OCI-LY3 (cell line): Measurements from ENCODE around the gene DYNC1I1.

Experiments used
- H2AFZ ChIP-seq: fragments of 200-600, 300-600 bp; shearing (Covaris generic); 2 replicates; pipeline ENCODE4 v1.6.0; 2014; ENCODE audit warnings: antibody characterized with exemption, low read depth, low read length
- H3K27ac ChIP-seq: fragments of 200-600, 300-600 bp; sonication (generic); 2 replicates; pipeline ENCODE4 v1.5.1; 2014; ENCODE audit warnings: mild to moderate bottlenecking, low read length, moderate library complexity, mixed read lengths
- H3K27me3 ChIP-seq: fragments of 200-600, 300-600 bp; sonication (generic); 2 replicates; pipeline ENCODE4 v1.6.1; 2014; ENCODE audit warnings: low read depth, low read length, mixed read lengths
- H3K36me3 ChIP-seq: fragments of 200-600, 300-600 bp; sonication (generic); replicated peaks from 2 replicates; pipeline ENCODE3; 2014; ENCODE audit warnings: low read depth, low read length, mixed read lengths
- H3K4me1 ChIP-seq: fragments of 300-600, 200-600 bp; sonication (generic); 2 replicates; pipeline ENCODE4 v1.6.1; 2014; ENCODE audit warnings: low read length, mixed read lengths
- H3K4me2 ChIP-seq: fragments of 200-600, 300-600 bp; sonication (generic); 2 replicates; pipeline ENCODE4 v1.6.1; 2014; ENCODE audit warnings: low read length, mixed read lengths
- H3K4me3 ChIP-seq: fragments of 300-600, 200-600 bp; sonication (generic); 2 replicates; pipeline ENCODE4 v1.5.1; 2014; ENCODE audit warnings: antibody characterized with exemption, mild to moderate bottlenecking, low read length, moderate library complexity
- H3K79me2 ChIP-seq: fragments of 300-600, 200-600 bp; shearing (Covaris generic); 2 replicates; pipeline ENCODE4 v1.6.1; 2014; ENCODE audit warnings: mild to moderate bottlenecking, low read length, mixed read lengths
- H3K9ac ChIP-seq: fragments of 300-600, 200-600 bp; shearing (Covaris generic); 2 replicates; pipeline ENCODE4 v1.6.0; 2014; ENCODE audit warnings: mild to moderate bottlenecking, low read length, moderate library complexity
- H3K9me3 ChIP-seq: fragments of 200-600, 300-600 bp; shearing (Covaris generic); 2 replicates; pipeline ENCODE4 v1.6.1; 2014; ENCODE audit warnings: low read length, mixed read lengths; ENCODE audit not compliant: insufficient read depth
- H4K20me1 ChIP-seq: fragments of 200-600, 300-600 bp; sonication (generic); 2 replicates; pipeline ENCODE4 v1.6.1; 2016; ENCODE audit warnings: low read length, mixed read lengths; ENCODE audit not compliant: insufficient read depth
- EZH2phosphoT487 ChIP-seq: fragments of 200-600 bp; shearing (Covaris generic); IDR thresholded peaks from 2 replicates; pipeline ENCODE4 v1.6.1; 2018; ENCODE audit warnings: antibody characterized with exemption, mixed run types, low read depth
- TF ChIP-seq, protein P1 (sequence below): fragments of 200-600, 300-600 bp; sonication (generic); IDR thresholded peaks from 2 replicates; pipeline ENCODE4 v1.5.1; 2014; ENCODE audit warnings: antibody characterized with exemption, low read length, low read depth

DYNC1I1 gene

DNA sequence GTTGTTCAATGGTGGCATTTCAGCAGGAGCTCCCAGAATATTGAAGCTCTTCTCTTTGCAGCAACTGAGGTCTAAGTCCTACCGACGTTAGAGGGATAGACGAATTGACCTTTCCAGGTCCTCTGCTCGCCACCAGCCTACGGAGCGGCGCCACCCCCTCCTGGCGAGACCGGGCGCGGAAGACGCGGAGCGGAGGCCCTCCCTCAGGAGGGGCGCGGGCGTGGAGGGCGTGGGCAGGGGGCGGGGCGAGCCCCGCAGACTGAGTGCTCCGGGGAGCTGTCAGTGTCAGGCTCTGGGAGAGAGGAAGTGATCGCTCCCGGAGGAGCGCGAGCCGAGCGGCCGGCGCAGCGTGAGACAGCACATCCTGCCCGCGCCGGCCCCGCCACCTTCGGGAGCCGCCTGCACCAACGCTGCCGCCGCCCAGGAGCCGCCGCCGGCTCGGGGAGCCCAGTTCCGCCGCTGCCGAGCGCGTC is at the start of gene DYNC1I1:
DYNC1I1 (plus strand) TSS at position 257 of the 473 bp plus-strand sequence. CDS start 32,176 bp downstream, outside the sequence.
- no peaks in the 10 kb centered on the region for H3K4me1 ChIP-seq
- no peaks in the 10 kb centered on the region for H3K27me3 ChIP-seq
- H3K4me2 ChIP-seq, result no peak within 1 kb of the TSS
- H2AFZ ChIP-seq, result no peak within 1 kb of the TSS
- H3K4me3 ChIP-seq, result no peak within 1 kb of the TSS
- H3K27ac ChIP-seq, result no peak within 1 kb of the TSS
- no peak for TF ChIP-seq EZH2phosphoT487
- H3K9me3 ChIP-seq, result no peaks in the 10 kb centered on the region
- no peaks in the 10 kb centered on the region for H3K79me2 ChIP-seq
- H4K20me1 ChIP-seq, result no peaks in the 10 kb centered on the region
- H3K36me3 ChIP-seq, result no peaks in the 10 kb centered on the region
- no peak within 1 kb of the TSS for H3K9ac ChIP-seq

DNA sequence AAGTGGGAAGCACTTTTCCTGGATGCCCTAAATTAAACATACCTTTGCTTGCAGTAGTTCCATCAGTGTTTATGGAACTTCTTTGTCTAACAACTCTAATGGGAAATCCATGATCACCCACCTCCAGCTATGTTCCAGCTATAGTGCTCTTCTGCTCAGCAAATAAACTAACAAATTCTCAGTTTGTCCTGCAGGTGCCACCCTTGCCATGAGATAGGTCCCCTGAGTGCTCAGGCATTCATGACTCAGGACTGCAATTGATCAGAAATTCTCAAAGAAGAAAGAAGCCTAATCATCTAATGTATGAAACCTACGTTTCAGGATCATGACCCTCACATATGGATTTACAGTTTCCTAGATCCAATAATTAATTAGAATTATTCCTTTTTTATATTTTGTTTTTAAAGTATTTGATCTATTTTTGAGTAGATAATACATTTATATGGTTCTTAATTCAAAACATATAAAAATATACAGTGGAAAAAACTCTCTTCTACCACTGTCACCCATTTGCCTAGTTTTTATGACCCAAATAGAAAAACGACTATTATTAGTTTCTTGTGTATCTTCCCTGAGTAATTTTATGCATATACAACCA is 48.7 kb upstream of the DYNC1I1 start:
- H3K36me3 ChIP-seq, result no peaks in the 10 kb centered on the region
- H4K20me1 ChIP-seq, result no peaks in the 10 kb centered on the region
- H3K9me3 ChIP-seq, result no peaks in the 10 kb centered on the region
- no peak overlapping the region for H2AFZ ChIP-seq
- H3K27ac ChIP-seq, result no peak overlapping the region
- H3K4me3 ChIP-seq, result no peak overlapping the region
- H3K9ac ChIP-seq, result no peak overlapping the region
- H3K79me2 ChIP-seq, result no peaks in the 10 kb centered on the region
- peaks cover 22% of the 10 kb centered on the region; the same call in 1 of the 2 replicates for H3K27me3 ChIP-seq
- H3K4me1 ChIP-seq, result no peaks in the 10 kb centered on the region
- H3K4me2 ChIP-seq, result no peak overlapping the region
- TF ChIP-seq EZH2phosphoT487, result no peak
- TF ChIP-seq, protein P1, sequence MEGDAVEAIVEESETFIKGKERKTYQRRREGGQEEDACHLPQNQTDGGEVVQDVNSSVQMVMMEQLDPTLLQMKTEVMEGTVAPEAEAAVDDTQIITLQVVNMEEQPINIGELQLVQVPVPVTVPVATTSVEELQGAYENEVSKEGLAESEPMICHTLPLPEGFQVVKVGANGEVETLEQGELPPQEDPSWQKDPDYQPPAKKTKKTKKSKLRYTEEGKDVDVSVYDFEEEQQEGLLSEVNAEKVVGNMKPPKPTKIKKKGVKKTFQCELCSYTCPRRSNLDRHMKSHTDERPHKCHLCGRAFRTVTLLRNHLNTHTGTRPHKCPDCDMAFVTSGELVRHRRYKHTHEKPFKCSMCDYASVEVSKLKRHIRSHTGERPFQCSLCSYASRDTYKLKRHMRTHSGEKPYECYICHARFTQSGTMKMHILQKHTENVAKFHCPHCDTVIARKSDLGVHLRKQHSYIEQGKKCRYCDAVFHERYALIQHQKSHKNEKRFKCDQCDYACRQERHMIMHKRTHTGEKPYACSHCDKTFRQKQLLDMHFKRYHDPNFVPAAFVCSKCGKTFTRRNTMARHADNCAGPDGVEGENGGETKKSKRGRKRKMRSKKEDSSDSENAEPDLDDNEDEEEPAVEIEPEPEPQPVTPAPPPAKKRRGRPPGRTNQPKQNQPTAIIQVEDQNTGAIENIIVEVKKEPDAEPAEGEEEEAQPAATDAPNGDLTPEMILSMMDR, result peak; percentile 60

DNA sequence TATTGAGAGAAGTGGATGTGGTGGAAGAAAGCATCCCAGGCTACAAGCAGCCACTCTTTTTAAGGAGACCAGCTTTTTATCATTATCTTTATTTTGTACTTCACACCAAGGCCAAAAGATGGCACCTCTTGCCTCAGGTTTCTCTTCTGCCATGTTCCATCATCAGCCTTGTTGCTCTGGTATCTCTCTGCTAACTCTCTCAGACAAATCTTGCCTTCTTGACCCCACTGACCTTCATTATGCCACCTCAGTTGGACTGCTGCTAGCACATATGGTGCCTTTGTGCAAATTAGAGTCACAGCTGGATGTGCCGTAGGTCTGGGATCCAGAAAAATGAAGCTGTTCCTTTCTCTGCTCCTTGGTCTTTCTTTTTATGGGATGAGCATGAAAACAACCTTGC is 47.1 kb upstream of the DYNC1I1 start:
- no peak overlapping the region for H3K4me3 ChIP-seq
- no peaks in the 10 kb centered on the region for H3K79me2 ChIP-seq
- TF ChIP-seq, protein P1, result peak; percentile 48
- TF ChIP-seq EZH2phosphoT487, result no peak
- H3K27me3 ChIP-seq, result peaks cover 22% of the 10 kb centered on the region; the same call in 1 of the 2 replicates
- H4K20me1 ChIP-seq, result no peaks in the 10 kb centered on the region
- no peaks in the 10 kb centered on the region for H3K36me3 ChIP-seq
- no peaks in the 10 kb centered on the region for H3K9me3 ChIP-seq
- H3K4me2 ChIP-seq, result no peak overlapping the region
- H3K9ac ChIP-seq, result no peak overlapping the region
- no peak overlapping the region for H2AFZ ChIP-seq
- no peaks in the 10 kb centered on the region for H3K4me1 ChIP-seq
- no peak overlapping the region for H3K27ac ChIP-seq

DNA sequence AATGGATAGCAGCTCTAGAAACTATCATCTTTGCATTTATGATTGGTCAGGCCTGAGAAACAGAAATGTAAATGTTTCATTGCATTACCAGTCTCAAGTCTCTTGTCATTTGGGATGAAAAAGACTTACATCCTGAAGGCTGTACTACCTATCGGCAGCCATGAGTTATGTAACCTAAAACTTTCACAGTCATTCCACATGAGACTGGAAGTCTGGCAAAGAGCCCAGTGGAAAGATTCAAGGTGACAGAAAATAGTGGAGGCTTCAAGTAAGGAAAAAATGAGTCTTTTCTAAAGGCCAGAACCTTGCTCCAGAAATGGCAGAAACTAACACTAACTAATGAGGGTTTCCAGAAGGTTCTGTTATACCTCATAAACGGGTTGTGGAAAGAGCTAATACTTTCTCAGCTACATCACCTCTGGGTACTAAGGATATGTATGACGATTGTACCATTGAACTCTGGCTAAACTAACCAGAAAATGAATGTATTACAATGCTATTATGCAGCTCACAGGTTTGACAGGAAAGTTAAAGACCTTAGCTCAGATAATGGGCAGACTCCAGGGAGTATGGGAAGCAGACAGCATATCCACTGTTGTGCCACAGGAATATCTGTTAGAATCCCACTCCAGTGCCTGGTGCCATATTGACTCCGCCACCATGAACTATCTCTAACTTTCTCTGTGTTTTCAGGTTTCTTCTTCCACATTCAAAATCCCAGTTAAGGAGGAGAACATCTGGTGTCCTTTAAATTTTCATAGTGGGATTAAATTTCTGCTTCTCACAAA is 41.7 kb upstream of the DYNC1I1 start:
- no peak overlapping the region for H2AFZ ChIP-seq
- no peaks in the 10 kb centered on the region for H3K79me2 ChIP-seq
- H3K27me3 ChIP-seq, result 0 out of 2 replicates have a peak, but pooled peaks cover 4% of the 10 kb centered on the region
- no peaks in the 10 kb centered on the region for H4K20me1 ChIP-seq
- TF ChIP-seq, protein P1, result no peak
- no peak for TF ChIP-seq EZH2phosphoT487
- no peak overlapping the region for H3K9ac ChIP-seq
- H3K4me2 ChIP-seq, result no peak overlapping the region
- no peak overlapping the region for H3K4me3 ChIP-seq
- no peaks in the 10 kb centered on the region for H3K9me3 ChIP-seq
- H3K4me1 ChIP-seq, result no peaks in the 10 kb centered on the region
- H3K27ac ChIP-seq, result no peak overlapping the region
- H3K36me3 ChIP-seq, result no peaks in the 10 kb centered on the region
